Prostate gland (tissue), 2 donors: ENCODE data around the gene RAI1. TPM values are rescaled to one million over a fixed set of nuclear protein-coding genes. Genes with fewer than 3 reads are reported as not detected.

Experiments
- DNase-seq: peaks from one replicate; pipeline ENCODE4 v3.0.0-alpha.2; 2019; ENCODE audit warnings: low spot score
- H3K27ac ChIP-seq, 2 donors: fragments of 200-600 bp; sonication (generic); 2 replicates each; pipeline ENCODE4 v1.5.1; 2017 to 2019
- H3K27me3 ChIP-seq: fragments of 200-600 bp; sonication (generic); replicated peaks from 2 replicates; pipeline ENCODE4 v1.5.1; 2019; ENCODE audit not compliant: insufficient read depth
- H3K36me3 ChIP-seq, 2 donors: fragments of 200-600 bp; sonication (generic); 1 replicate in 1 of 2; 2 replicates in 1 of 2; pipeline versions ENCODE4 v1.5.1 to v1.8.1; 2017 to 2019
- H3K4me1 ChIP-seq: fragments of 200-600 bp; sonication (generic); replicated peaks from 2 replicates; pipeline ENCODE4 v1.5.1; 2019
- H3K4me3 ChIP-seq, 2 donors: fragments of 200-600 bp; sonication (generic); 2 replicates each; pipeline ENCODE4 v1.5.1; 2017 to 2019
- H3K9me3 ChIP-seq: fragments of 200-600 bp; sonication (generic); 2 replicates; pipeline ENCODE4 v1.5.1; 2017
- POLR2A ChIP-seq: fragments of 450-650 bp; IDR thresholded peaks from one replicate; pipeline ENCODE4 v1.6.1; 2016; ENCODE audit warnings: antibody characterized with exemption, mild to moderate bottlenecking
- POLR2AphosphoS5 ChIP-seq: sonication (generic); formaldehyde crosslinking; IDR thresholded peaks from one replicate; pipeline ENCODE4 v1.6.1; 2017; ENCODE audit warnings: antibody characterized with exemption
- WGBS: methylation state at CpG from one replicate; pipeline ENCODE4 v1.1.5; 2018; 5-methylcytosine and 5-hydroxymethylcytosine counted together
- intact Hi-C: fragments of 100-400 bp; cut with DNase I; formaldehyde crosslinking; loops from one replicate; pipeline ENCODE4 v1.14.2; 2022
- total RNA-seq, 2 donors: library from RNA; depleted of rRNA; stranded (reverse); fragments of >200 nt; gene quantifications; one replicate each; pipeline ENCODE4 v1.1.0, GENCODE V29; 2016
- TF ChIP-seq, protein P1 (sequence below), 4 experiments: fragments of 200-600 bp in 2 of 4; fragments of 450-650 bp in 2 of 4; sonication (generic) in 2 of 4; IDR thresholded peaks; 1 replicate in 3 of 4; 2 replicates in 1 of 4; pipeline ENCODE4 v1.5.1; 2016 to 2019; ENCODE audit warnings: antibody characterized with exemption in 4 of 4, mild to moderate bottlenecking in 2 of 4, moderate library complexity in 2 of 4

RAI1 gene
- total RNA-seq, 2 donors from 2014 or later, result 69.2 to 71.0 TPM

DNA sequence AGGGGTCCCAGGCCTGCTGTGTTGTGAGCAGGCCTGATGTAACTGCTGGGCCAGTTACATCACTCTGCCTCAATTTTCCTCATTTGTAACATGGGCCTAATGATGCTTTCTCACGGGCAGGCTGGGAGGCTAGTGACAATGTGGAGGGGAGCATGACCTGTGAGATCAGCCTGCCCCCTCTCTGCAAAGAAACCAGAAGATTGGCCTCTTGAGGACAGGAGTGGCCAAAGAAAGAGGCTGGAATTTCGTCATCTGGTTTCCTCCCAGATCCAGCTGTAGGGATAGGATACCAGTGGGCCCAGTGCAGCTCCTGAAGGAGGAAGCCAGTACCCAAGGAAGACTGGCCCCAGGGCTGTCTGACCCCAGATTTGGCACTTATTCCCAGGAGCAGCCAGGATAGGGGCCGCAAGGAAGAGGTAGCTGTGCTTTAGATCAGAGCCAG lies 156.1 kb downstream of the RAI1 start:
- Histone ChIP-seq H3K27ac (peak overlapping the region; percentile 100), H3K27me3 (no peaks in the 10 kb centered on the region), H3K36me3 (no peaks in the 10 kb centered on the region), H3K9me3 (no peaks in the 10 kb centered on the region), H3K4me1 (peaks cover 50% of the 10 kb centered on the region), H3K4me3 (peak overlapping the region in 1 of 2 donors; percentile 96)
- intact Hi-C loops, result no loop called here
- DNase-seq, result no peak
- WGBS, result 43% methylated on average over 3 of the region's 3 CpGs
- no peak for TF ChIP-seq POLR2AphosphoS5
- TF ChIP-seq POLR2A, result no peak
- TF ChIP-seq, protein P1, sequence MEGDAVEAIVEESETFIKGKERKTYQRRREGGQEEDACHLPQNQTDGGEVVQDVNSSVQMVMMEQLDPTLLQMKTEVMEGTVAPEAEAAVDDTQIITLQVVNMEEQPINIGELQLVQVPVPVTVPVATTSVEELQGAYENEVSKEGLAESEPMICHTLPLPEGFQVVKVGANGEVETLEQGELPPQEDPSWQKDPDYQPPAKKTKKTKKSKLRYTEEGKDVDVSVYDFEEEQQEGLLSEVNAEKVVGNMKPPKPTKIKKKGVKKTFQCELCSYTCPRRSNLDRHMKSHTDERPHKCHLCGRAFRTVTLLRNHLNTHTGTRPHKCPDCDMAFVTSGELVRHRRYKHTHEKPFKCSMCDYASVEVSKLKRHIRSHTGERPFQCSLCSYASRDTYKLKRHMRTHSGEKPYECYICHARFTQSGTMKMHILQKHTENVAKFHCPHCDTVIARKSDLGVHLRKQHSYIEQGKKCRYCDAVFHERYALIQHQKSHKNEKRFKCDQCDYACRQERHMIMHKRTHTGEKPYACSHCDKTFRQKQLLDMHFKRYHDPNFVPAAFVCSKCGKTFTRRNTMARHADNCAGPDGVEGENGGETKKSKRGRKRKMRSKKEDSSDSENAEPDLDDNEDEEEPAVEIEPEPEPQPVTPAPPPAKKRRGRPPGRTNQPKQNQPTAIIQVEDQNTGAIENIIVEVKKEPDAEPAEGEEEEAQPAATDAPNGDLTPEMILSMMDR (IDR thresholded peaks at IDR 0.05), result no peak

DNA sequence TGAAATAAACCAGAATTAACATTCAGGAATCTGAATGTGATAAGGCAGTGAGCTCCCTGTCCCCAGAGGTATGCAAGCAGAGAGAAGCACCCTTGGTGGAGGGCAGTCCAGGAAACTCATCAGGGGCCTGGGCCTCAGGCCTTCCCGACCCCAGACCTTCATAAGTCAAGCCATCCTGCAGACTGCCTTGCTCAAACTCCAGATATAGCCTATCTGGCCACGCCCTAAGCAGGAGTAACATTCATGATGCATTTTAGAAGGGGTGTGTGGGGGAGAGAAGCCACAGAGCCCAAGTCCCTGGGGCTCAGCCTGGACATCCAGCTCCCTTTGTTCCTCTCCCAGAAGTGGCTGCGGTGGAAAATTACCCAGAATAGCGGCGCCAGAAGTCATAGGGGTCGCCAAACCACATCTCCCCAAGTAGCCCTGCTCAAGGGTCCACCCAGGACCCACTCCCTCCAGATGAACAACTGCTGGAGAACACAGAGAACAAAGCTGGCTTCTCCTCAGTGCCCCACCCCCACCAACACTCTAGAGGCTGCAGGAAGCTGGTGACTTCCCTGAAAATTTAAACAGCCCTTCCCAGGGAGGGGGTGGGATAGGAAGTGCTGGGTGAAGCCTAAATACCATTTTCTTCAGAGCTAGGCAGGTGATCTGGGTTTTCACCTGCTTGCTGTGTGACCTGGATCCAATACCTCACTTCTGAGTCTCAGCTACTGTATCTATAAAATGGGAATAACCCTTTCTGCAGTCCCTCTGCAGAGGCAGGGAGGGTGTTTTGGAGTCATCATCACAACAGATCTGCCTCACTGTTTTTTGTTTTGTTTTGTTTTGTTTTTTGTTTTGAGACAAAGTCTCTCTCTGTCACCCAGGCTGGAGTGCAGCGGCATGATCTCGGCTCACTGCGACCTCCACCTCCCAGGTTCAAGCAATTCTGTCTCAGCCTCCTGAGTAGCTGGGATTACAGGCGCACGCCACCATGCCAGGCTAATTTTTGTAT lies 157.0 kb downstream of the RAI1 start:
- peaks cover 57% of the 10 kb centered on the region for H3K4me1 ChIP-seq
- no peaks in the 10 kb centered on the region for H3K9me3 ChIP-seq
- no peak for TF ChIP-seq POLR2A
- TF ChIP-seq POLR2AphosphoS5, result peak; percentile 75
- TF ChIP-seq, protein P1 (IDR thresholded peaks at IDR 0.05), result peak in 1 of 4 experiments; percentile 6
- DNase-seq, result peak; percentile 72
- no peaks in the 10 kb centered on the region for H3K27me3 ChIP-seq
- intact Hi-C loops, result no loop called here
- no peaks in the 10 kb centered on the region for H3K36me3 ChIP-seq
- peak overlapping the region; percentile 100 for H3K27ac ChIP-seq
- WGBS, result 75% methylated on average over 10 of the region's 11 CpGs
- no peak overlapping the region for H3K4me3 ChIP-seq

DNA sequence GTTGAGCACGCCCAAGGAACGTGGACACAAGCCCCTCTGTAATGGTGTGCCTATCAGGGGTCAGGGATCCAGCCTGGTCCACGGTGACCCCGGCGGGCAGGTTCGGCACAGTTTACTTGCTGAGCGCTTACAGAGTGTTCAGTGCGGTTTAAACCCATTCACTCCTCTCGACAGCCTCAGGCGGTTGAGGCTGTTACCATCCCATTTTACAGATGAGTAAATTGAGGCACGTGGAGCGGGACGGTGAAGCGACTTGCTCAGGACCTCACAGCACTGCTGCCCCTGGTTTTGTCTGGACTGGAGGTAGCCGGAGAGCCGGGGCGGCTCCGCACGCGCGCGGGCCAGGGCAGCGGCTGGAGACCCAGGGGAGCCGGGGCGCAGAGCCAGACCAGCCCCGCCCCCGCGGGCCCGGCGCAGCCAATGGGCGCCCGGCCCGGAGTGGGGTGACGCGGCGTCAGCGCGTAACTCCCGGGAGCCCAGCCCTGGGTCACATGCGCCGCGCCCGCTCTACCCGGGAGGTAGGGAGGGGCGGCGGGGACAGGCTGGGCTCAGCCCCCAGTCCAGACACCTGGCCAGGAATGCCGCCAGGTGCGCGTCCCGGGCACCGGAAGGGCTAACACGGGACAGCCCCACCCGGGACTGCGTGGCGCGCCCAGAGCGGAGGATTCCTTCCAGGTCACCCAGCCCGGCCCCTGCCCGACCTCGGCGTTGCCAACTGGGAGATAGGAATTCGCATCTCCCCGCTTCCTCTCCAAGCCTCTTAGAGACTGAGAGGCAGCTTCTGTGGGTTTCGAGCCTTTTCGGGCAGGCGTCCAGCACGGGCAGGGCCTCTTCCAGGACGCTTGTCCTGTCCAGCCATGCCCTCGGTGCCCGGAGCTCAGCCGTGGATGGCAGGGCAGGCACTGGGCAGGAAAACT lies 158.8 kb downstream of the RAI1 start:
- H3K4me3 ChIP-seq, result peak overlapping the region; percentile 31 to 33
- intact Hi-C loops, result no loop called here
- TF ChIP-seq POLR2A (peak; percentile 90), POLR2AphosphoS5 (peak; percentile 94)
- TF ChIP-seq, protein P1 (IDR thresholded peaks at IDR 0.05), result peak in 2 of 4 experiments; percentile 2 to 19

DNA sequence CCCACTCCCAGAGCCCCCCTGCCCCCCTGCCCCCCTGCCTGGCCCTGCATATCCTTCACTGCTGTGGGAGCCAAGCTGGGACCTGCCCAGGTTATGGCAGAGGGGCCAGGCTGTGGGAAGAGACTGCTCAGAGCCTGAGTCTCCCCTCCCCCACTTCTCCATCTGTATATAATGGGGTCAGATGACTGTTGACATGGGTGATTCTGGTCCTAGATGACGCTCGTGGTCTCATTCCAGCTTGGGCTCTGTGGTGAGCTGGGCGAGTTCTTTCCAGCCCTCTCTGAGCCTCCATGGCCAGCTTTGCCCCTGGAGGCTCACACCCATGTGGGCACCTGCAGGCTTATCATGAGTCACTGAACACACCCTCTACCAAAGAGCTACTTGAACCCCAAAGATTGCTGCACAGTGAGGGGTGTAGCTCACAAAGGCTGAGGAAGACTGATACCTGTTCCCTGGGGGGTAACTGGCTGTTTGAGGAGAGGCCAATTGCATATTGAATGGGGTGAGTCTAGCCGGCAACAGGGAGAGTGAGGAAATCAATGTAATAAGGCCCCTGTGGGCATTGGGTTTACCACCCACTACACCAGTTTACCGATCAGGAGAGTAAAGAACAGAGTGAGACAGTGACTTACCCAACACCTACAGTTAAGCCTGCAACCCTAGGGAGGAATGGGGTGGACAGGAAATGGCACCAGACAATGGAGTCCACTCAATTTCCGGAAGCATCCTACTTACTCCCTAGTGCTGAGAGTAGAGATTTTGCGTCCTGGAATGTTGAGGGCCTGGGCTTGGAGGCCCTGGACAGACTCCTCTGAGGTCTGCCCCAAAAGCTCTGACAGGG lies 159.7 kb downstream of the RAI1 start:
- intact Hi-C loops, result no loop called here
- peak overlapping the region; percentile 31 to 33 for H3K4me3 ChIP-seq
- whole genome bisulfite sequencing, result 41% methylated on average over 7 of the region's 7 CpGs
- no peaks in the 10 kb centered on the region for H3K36me3 ChIP-seq
- peaks cover 45% of the 10 kb centered on the region for H3K4me1 ChIP-seq
- no peaks in the 10 kb centered on the region for H3K27me3 ChIP-seq
- H3K9me3 ChIP-seq, result no peaks in the 10 kb centered on the region
- no peak for DNase-seq
- TF ChIP-seq POLR2AphosphoS5 (no peak), POLR2A (no peak)
- TF ChIP-seq, protein P1 (IDR thresholded peaks at IDR 0.05), result no peak
- H3K27ac ChIP-seq, result peak overlapping the region; percentile 100

More for the DNA sequence above, 158.8 kb downstream of the RAI1 start:
- Histone ChIP-seq H3K4me1 (peaks cover 53% of the 10 kb centered on the region), H3K9me3 (no peaks in the 10 kb centered on the region), H3K27ac (peak overlapping the region; percentile 100), H3K36me3 (no peaks in the 10 kb centered on the region), H3K27me3 (no peaks in the 10 kb centered on the region)
- WGBS, result 5% methylated on average over 39 of the region's 71 CpGs
- DNase-seq, result peak; percentile 94
